ENCODE results near the gene DLGAP1.

- TF ChIP-seq CTCF (IDR thresholded peaks at IDR 0.05) (no peak), POLR2AphosphoS5 (IDR thresholded peaks at IDR 0.05) (no peak), EP300 (IDR thresholded peaks at IDR 0.05) (no peak)
Observed at GRCh38 chr18:3932276-3932675, 522.8 kb downstream of the DLGAP1 start.
